NCI-H2227 (cell line): ENCODE measurements around the gene HORMAD2.

Source experiments
- DNase-seq: peaks from one replicate; lab custom pipeline; 2025; ENCODE audit not compliant: unreplicated experiment; lab: John Stamatoyannopoulos, UW

The HORMAD2 gene

GRCh38 chr22:30224161-30224857, 144.0 kb downstream of the HORMAD2 start:
- DNase-seq = no peak

GRCh38 chr22:30225220-30225927, 145.1 kb downstream of the HORMAD2 start:
- DNase-seq = no peak

- no peak for DNase-seq
Observed at GRCh38 chr22:30226192-30226832, 146.0 kb downstream of the HORMAD2 start.
